Measurements from ENCODE around the gene SLC13A3.
A peak's percentile ranks its signal among the peaks of the same experiment; 100 is the strongest.

SLC13A3 gene

GRCh38 chr20:46570956-46571355 is 80.3 kb downstream of the SLC13A3 start:
- no peak overlapping the region for H3K14ac ChIP-seq (ENCODE audit: low read length in 2 of 2)
- no peak overlapping the region for H4K8ac ChIP-seq (ENCODE audit: low read length)
- no peak overlapping the region for H2BK120ac ChIP-seq (ENCODE audit: low read depth, low read length)
- H3K4me1 ChIP-seq (ENCODE audit: control insufficient read depth, insufficient read depth, low read depth, low read length): no peaks in the 10 kb centered on the region
- H3K4ac ChIP-seq (ENCODE audit: low read depth in 1 of 2, low read length in 2 of 2): no peak overlapping the region
- no peak overlapping the region for H3K4me3 ChIP-seq (ENCODE audit: insufficient read depth in 1 of 2, low read depth in 1 of 2, low read length in 2 of 2)
- H2AK5ac ChIP-seq (ENCODE audit: low read length, severe bottlenecking): no peak overlapping the region
- no peaks in the 10 kb centered on the region for H3K9me3 ChIP-seq (ENCODE audit: control insufficient read depth, low read length)
- 100% methylated on average over 1 of the region's 5 CpGs for WGBS
- H4K91ac ChIP-seq (ENCODE audit: low read length): no peak overlapping the region
- H3K9ac ChIP-seq (ENCODE audit: low read length): no peak overlapping the region
- no peaks in the 10 kb centered on the region for H3K36me3 ChIP-seq (ENCODE audit: control insufficient read depth in 1 of 2, insufficient read depth in 2 of 2, low read depth in 1 of 2, low read length in 2 of 2)
- no peaks in the 10 kb centered on the region for H3K27me3 ChIP-seq (ENCODE audit: control insufficient read depth in 1 of 2, insufficient read depth in 1 of 2, low read length in 2 of 2)
- H2AFZ ChIP-seq (ENCODE audit: low read depth, low read length): no peak overlapping the region
- no peak overlapping the region for H3K23ac ChIP-seq (ENCODE audit: low read length in 2 of 2)
- no peak overlapping the region for H2BK12ac ChIP-seq (ENCODE audit: low read length in 2 of 2)
- no peak overlapping the region for H2BK5ac ChIP-seq (ENCODE audit: low read depth, low read length, poor library complexity, severe bottlenecking)
- H3K18ac ChIP-seq (ENCODE audit: low read depth in 1 of 2, low read length in 2 of 2): no peak overlapping the region
- DNase-seq: no peak
- H3K4me2 ChIP-seq (ENCODE audit: low read length, poor library complexity, severe bottlenecking): no peak overlapping the region
- no peaks in the 10 kb centered on the region for H3K79me1 ChIP-seq (replicated peaks; ENCODE audit: low read length, poor library complexity, severe bottlenecking)
- H2BK15ac ChIP-seq (ENCODE audit: low read depth, poor library complexity, severe bottlenecking): no peak overlapping the region
- no peak overlapping the region for H3K27ac ChIP-seq (ENCODE audit: low read length, poor library complexity, severe bottlenecking)

GRCh38 chr20:46569961-46570360 is 81.3 kb downstream of the SLC13A3 start:
- H3K4me3 ChIP-seq (ENCODE audit: insufficient read depth in 1 of 2, low read depth in 1 of 2, low read length in 2 of 2): no peak overlapping the region

GRCh38 chr20:46568570-46569129 is 82.6 kb downstream of the SLC13A3 start:
- H4K91ac ChIP-seq (ENCODE audit: low read length): no peak overlapping the region
- WGBS: 73% methylated on average over 10 of the region's 10 CpGs
- no peak overlapping the region for H2BK15ac ChIP-seq (ENCODE audit: low read depth, poor library complexity, severe bottlenecking)
- no peak overlapping the region for H4K8ac ChIP-seq (ENCODE audit: low read length)
- H3K23ac ChIP-seq (ENCODE audit: low read length in 2 of 2): no peak overlapping the region
- peak; percentile 28 for DNase-seq
- no peaks in the 10 kb centered on the region for H3K79me1 ChIP-seq (replicated peaks; ENCODE audit: low read length, poor library complexity, severe bottlenecking)
- no peak overlapping the region for H3K18ac ChIP-seq (ENCODE audit: low read depth in 1 of 2, low read length in 2 of 2)
- H2BK5ac ChIP-seq (ENCODE audit: low read depth, low read length, poor library complexity, severe bottlenecking): no peak overlapping the region
- H3K14ac ChIP-seq (ENCODE audit: low read length in 2 of 2): no peak overlapping the region
- H3K27ac ChIP-seq (ENCODE audit: low read length, poor library complexity, severe bottlenecking): no peak overlapping the region
- H3K9me3 ChIP-seq (ENCODE audit: control insufficient read depth, low read length): no peaks in the 10 kb centered on the region
- H2AK5ac ChIP-seq (ENCODE audit: low read length, severe bottlenecking): no peak overlapping the region
- H3K27me3 ChIP-seq (ENCODE audit: control insufficient read depth in 1 of 2, insufficient read depth in 1 of 2, low read length in 2 of 2): no peaks in the 10 kb centered on the region
- no peaks in the 10 kb centered on the region for H3K4me1 ChIP-seq (ENCODE audit: control insufficient read depth, insufficient read depth, low read depth, low read length)
- H3K4me2 ChIP-seq (ENCODE audit: low read length, poor library complexity, severe bottlenecking): no peak overlapping the region
- H3K4ac ChIP-seq (ENCODE audit: low read depth in 1 of 2, low read length in 2 of 2): no peak overlapping the region
- no peak overlapping the region for H3K4me3 ChIP-seq (ENCODE audit: insufficient read depth in 1 of 2, low read depth in 1 of 2, low read length in 2 of 2)
- no peak overlapping the region for H2AFZ ChIP-seq (ENCODE audit: low read depth, low read length)
- no peak overlapping the region for H2BK12ac ChIP-seq (ENCODE audit: low read length in 2 of 2)
- no peak overlapping the region for H2BK120ac ChIP-seq (ENCODE audit: low read depth, low read length)
- no peaks in the 10 kb centered on the region for H3K36me3 ChIP-seq (ENCODE audit: control insufficient read depth in 1 of 2, insufficient read depth in 2 of 2, low read depth in 1 of 2, low read length in 2 of 2)
- H3K9ac ChIP-seq (ENCODE audit: low read length): peak overlapping the region; percentile 24

More at GRCh38 chr20:46569961-46570360, 81.3 kb downstream of the SLC13A3 start:
- Histone ChIP-seq H2BK12ac (ENCODE audit: low read length in 2 of 2) (no peak overlapping the region), H3K9me3 (ENCODE audit: control insufficient read depth, low read length) (no peaks in the 10 kb centered on the region), H3K36me3 (ENCODE audit: control insufficient read depth in 1 of 2, insufficient read depth in 2 of 2, low read depth in 1 of 2, low read length in 2 of 2) (no peaks in the 10 kb centered on the region), H4K8ac (ENCODE audit: low read length) (no peak overlapping the region), H2BK5ac (ENCODE audit: low read depth, low read length, poor library complexity, severe bottlenecking) (no peak overlapping the region), H2AK5ac (ENCODE audit: low read length, severe bottlenecking) (no peak overlapping the region), H3K9ac (ENCODE audit: low read length) (no peak overlapping the region), H3K79me1 (replicated peaks; ENCODE audit: low read length, poor library complexity, severe bottlenecking) (no peaks in the 10 kb centered on the region), H3K18ac (ENCODE audit: low read depth in 1 of 2, low read length in 2 of 2) (no peak overlapping the region), H3K4me1 (ENCODE audit: control insufficient read depth, insufficient read depth, low read depth, low read length) (no peaks in the 10 kb centered on the region), H3K27ac (ENCODE audit: low read length, poor library complexity, severe bottlenecking) (no peak overlapping the region), H3K4ac (ENCODE audit: low read depth in 1 of 2, low read length in 2 of 2) (no peak overlapping the region), H2AFZ (ENCODE audit: low read depth, low read length) (no peak overlapping the region), H3K23ac (ENCODE audit: low read length in 2 of 2) (no peak overlapping the region), H3K27me3 (ENCODE audit: control insufficient read depth in 1 of 2, insufficient read depth in 1 of 2, low read length in 2 of 2) (no peaks in the 10 kb centered on the region), H3K14ac (ENCODE audit: low read length in 2 of 2) (no peak overlapping the region), H4K91ac (ENCODE audit: low read length) (no peak overlapping the region), H2BK120ac (ENCODE audit: low read depth, low read length) (no peak overlapping the region), H2BK15ac (ENCODE audit: low read depth, poor library complexity, severe bottlenecking) (no peak overlapping the region), H3K4me2 (ENCODE audit: low read length, poor library complexity, severe bottlenecking) (no peak overlapping the region)
- DNase-seq: no peak
- WGBS: no CpG with 5 or more reads among the region's 5 CpGs

GRCh38 chr20:46566125-46566524 is 85.1 kb downstream of the SLC13A3 start:
- Histone ChIP-seq H3K18ac (ENCODE audit: low read depth in 1 of 2, low read length in 2 of 2) (no peak overlapping the region), H3K14ac (ENCODE audit: low read length in 2 of 2) (no peak overlapping the region), H3K9me3 (ENCODE audit: control insufficient read depth, low read length) (no peaks in the 10 kb centered on the region), H3K4me2 (ENCODE audit: low read length, poor library complexity, severe bottlenecking) (no peak overlapping the region), H2AFZ (ENCODE audit: low read depth, low read length) (no peak overlapping the region), H3K36me3 (ENCODE audit: control insufficient read depth in 1 of 2, insufficient read depth in 2 of 2, low read depth in 1 of 2, low read length in 2 of 2) (no peaks in the 10 kb centered on the region), H3K4me3 (ENCODE audit: insufficient read depth in 1 of 2, low read depth in 1 of 2, low read length in 2 of 2) (no peak overlapping the region), H3K79me1 (replicated peaks; ENCODE audit: low read length, poor library complexity, severe bottlenecking) (no peaks in the 10 kb centered on the region), H3K4ac (ENCODE audit: low read depth in 1 of 2, low read length in 2 of 2) (no peak overlapping the region), H3K27me3 (ENCODE audit: control insufficient read depth in 1 of 2, insufficient read depth in 1 of 2, low read length in 2 of 2) (no peaks in the 10 kb centered on the region), H3K23ac (ENCODE audit: low read length in 2 of 2) (no peak overlapping the region), H4K8ac (ENCODE audit: low read length) (no peak overlapping the region), H3K27ac (ENCODE audit: low read length, poor library complexity, severe bottlenecking) (no peak overlapping the region), H3K4me1 (ENCODE audit: control insufficient read depth, insufficient read depth, low read depth, low read length) (peaks cover 4% of the 10 kb centered on the region), H2BK15ac (ENCODE audit: low read depth, poor library complexity, severe bottlenecking) (no peak overlapping the region), H2BK12ac (ENCODE audit: low read length in 2 of 2) (no peak overlapping the region), H2BK120ac (ENCODE audit: low read depth, low read length) (no peak overlapping the region), H2AK5ac (ENCODE audit: low read length, severe bottlenecking) (no peak overlapping the region), H2BK5ac (ENCODE audit: low read depth, low read length, poor library complexity, severe bottlenecking) (no peak overlapping the region), H4K91ac (ENCODE audit: low read length) (no peak overlapping the region), H3K9ac (ENCODE audit: low read length) (no peak overlapping the region)
- no peak for DNase-seq
- WGBS: 83% methylated on average over 7 of the region's 10 CpGs
